Sigmoid colon (tissue), 7 donors: ENCODE results near the gene CTSL. TPM values are rescaled to one million over a fixed set of nuclear protein-coding genes. Genes with fewer than 3 reads are reported as not detected.

ENCODE experiments used
- DNase-seq: peaks from one replicate; pipeline ENCODE4 v3.0.0-alpha.2; 2019
- H3K27ac ChIP-seq, 4 donors: fragments of 200-600 bp; sonication (generic); one replicate each; pipeline ENCODE4 v1.5.1; 2016 to 2019; ENCODE audit warnings: mild to moderate bottlenecking in 1 of 4
- H3K27me3 ChIP-seq, 3 donors: fragments of 200-600 bp; sonication (generic); one replicate each; pipeline ENCODE4 v1.5.1; 2019; ENCODE audit warnings: mild to moderate bottlenecking in 1 of 3
- H3K36me3 ChIP-seq, 4 donors: fragments of 200-600 bp; sonication (generic); one replicate each; pipeline ENCODE4 v1.5.1; 2016 to 2019
- H3K4me1 ChIP-seq, 4 donors: fragments of 200-600 bp; sonication (generic); one replicate each; pipeline ENCODE4 v1.5.1; 2017 to 2019
- H3K4me3 ChIP-seq, 4 donors: fragments of 200-600 bp; sonication (generic); one replicate each; pipeline ENCODE4 v1.5.1; 2017 to 2019; ENCODE audit warnings: mild to moderate bottlenecking in 2 of 4, moderate library complexity in 1 of 4
- H3K9me3 ChIP-seq, 4 donors: fragments of 200-600 bp in 3 of 4; sonication (generic) in 3 of 4; one replicate each; pipeline versions ENCODE4 v1.5.1 to v1.6.1; 2013 to 2019
- CTCF ChIP-seq, 4 experiments: fragments of 450-650 bp in 3 of 4; fragments of 200-600 bp in 1 of 4; IDR thresholded peaks; one replicate each; pipeline ENCODE4 v1.5.1; 2016 to 2019; ENCODE audit warnings: antibody characterized with exemption in 4 of 4, mild to moderate bottlenecking in 3 of 4, moderate library complexity in 2 of 4
- EP300 ChIP-seq, 4 donors: sonication (generic); formaldehyde crosslinking; IDR thresholded peaks; one replicate each; pipeline ENCODE4 v1.6.1; 2017; ENCODE audit warnings: antibody characterized with exemption in 4 of 4
- POLR2A ChIP-seq, 2 donors: fragments of 450-650 bp; IDR thresholded peaks; one replicate each; pipeline ENCODE4 v1.6.1; 2016; ENCODE audit warnings: antibody characterized with exemption in 2 of 2, mild to moderate bottlenecking in 2 of 2, moderate library complexity in 2 of 2
- POLR2AphosphoS5 ChIP-seq, 4 donors: sonication (generic); formaldehyde crosslinking; IDR thresholded peaks; one replicate each; pipeline ENCODE4 v1.6.1; 2017; ENCODE audit warnings: antibody characterized with exemption in 4 of 4
- WGBS, 2 donors: extraction: QIAGEN DNeasy Blood & Tissue Kit; methylation state at CpG; one replicate each; pipeline ENCODE4 v1.1.7; 2013; 5-methylcytosine and 5-hydroxymethylcytosine counted together
- intact Hi-C: fragments of 100-400 bp; cut with DNase I; formaldehyde crosslinking; loops from one replicate; pipeline ENCODE4 v1.15.1; 2023
- polyA plus RNA-seq, 3 donors: library from polyadenylated mRNA; stranded (reverse); fragments of 200-250 nt; gene quantifications; one replicate each; pipeline ENCODE4 v1.2.3, GENCODE V29; 2013
- total RNA-seq, 4 donors: library from RNA; depleted of rRNA; stranded (reverse); fragments of >200 nt; gene quantifications; one replicate each; pipeline ENCODE4 v1.1.0, GENCODE V29; 2016
- donor health status: healthy with polysubstance abuse.
- donor health status: Bipolar disorder and iron deficiency.
- donor health status: healthy.

The CTSL gene
- total and polyA plus RNA-seq, 7 donors: 35.4 to 179 (median 107) TPM

- H3K36me3 ChIP-seq: no peaks in the 10 kb centered on the region
- TF ChIP-seq EP300 (IDR thresholded peaks at IDR 0.05) (no peak), POLR2AphosphoS5 (IDR thresholded peaks at IDR 0.05) (no peak), CTCF (IDR thresholded peaks at IDR 0.05) (no peak), POLR2A (IDR thresholded peaks at IDR 0.05) (no peak)
- intact Hi-C loops: no loop called here
- H3K9me3 ChIP-seq: no peaks in the 10 kb centered on the region
- no peak overlapping the region for H3K27ac ChIP-seq
- H3K4me1 ChIP-seq: peaks cover 0 to 17% (median 13%) of the 10 kb centered on the region in 4 donors
- H3K27me3 ChIP-seq: no peaks in the 10 kb centered on the region
- DNase-seq: no peak
- WGBS, 2 donors: 90 to 92% methylated on average over 1 of the region's 1 CpG
- H3K4me3 ChIP-seq: no peak overlapping the region
These were observed 8.5 kb upstream of the CTSL start for GRCh38 chr9:87717456-87717855.

GRCh38 chr9:87718231-87718630 is 7.7 kb upstream of the CTSL start:
- Histone ChIP-seq H3K27ac (no peak overlapping the region), H3K4me3 (no peak overlapping the region), H3K27me3 (no peaks in the 10 kb centered on the region), H3K9me3 (no peaks in the 10 kb centered on the region), H3K4me1 (peaks cover 0 to 17% (median 13%) of the 10 kb centered on the region in 4 donors), H3K36me3 (no peaks in the 10 kb centered on the region)
- no peak for TF ChIP-seq CTCF (IDR thresholded peaks at IDR 0.05)
- no peak for TF ChIP-seq POLR2A (IDR thresholded peaks at IDR 0.05)
- no peak for TF ChIP-seq POLR2AphosphoS5 (IDR thresholded peaks at IDR 0.05)
- TF ChIP-seq EP300 (IDR thresholded peaks at IDR 0.05): no peak
- 94 to 95% methylated on average over 3 of the region's 3 CpGs for WGBS, 2 donors
- no peak for DNase-seq
- intact Hi-C loops: no loop called here

GRCh38 chr9:87718852-87719612 is 6.9 kb upstream of the CTSL start:
- no peak for DNase-seq
- H3K4me1 ChIP-seq: peaks cover 0 to 11% (median 9%) of the 10 kb centered on the region in 4 donors
- 91 to 92% methylated on average over 6 of the region's 6 CpGs for WGBS, 2 donors
- H3K27me3 ChIP-seq: no peaks in the 10 kb centered on the region
- TF ChIP-seq EP300 (IDR thresholded peaks at IDR 0.05): no peak
- no peak for TF ChIP-seq POLR2AphosphoS5 (IDR thresholded peaks at IDR 0.05)
- TF ChIP-seq POLR2A (IDR thresholded peaks at IDR 0.05): no peak
- no peak for TF ChIP-seq CTCF (IDR thresholded peaks at IDR 0.05)
- H3K9me3 ChIP-seq: no peaks in the 10 kb centered on the region
- H3K36me3 ChIP-seq: no peaks in the 10 kb centered on the region
- intact Hi-C loops: no loop called here
- H3K4me3 ChIP-seq: no peak overlapping the region
- no peak overlapping the region for H3K27ac ChIP-seq

- no peak overlapping the region for H3K4me3 ChIP-seq
- no peak for DNase-seq
- no peaks in the 10 kb centered on the region for H3K36me3 ChIP-seq
- peaks cover 0 to 2% (median 0%) of the 10 kb centered on the region in 4 donors for H3K4me1 ChIP-seq
- H3K27ac ChIP-seq: no peak overlapping the region
- no peaks in the 10 kb centered on the region for H3K27me3 ChIP-seq
- no peaks in the 10 kb centered on the region for H3K9me3 ChIP-seq
- intact Hi-C loops: no loop called here
- TF ChIP-seq CTCF (IDR thresholded peaks at IDR 0.05) (no peak), POLR2AphosphoS5 (IDR thresholded peaks at IDR 0.05) (no peak), EP300 (IDR thresholded peaks at IDR 0.05) (no peak), POLR2A (IDR thresholded peaks at IDR 0.05) (no peak)
- 90 to 92% methylated on average over 2 of the region's 2 CpGs for WGBS, 2 donors
These were observed 5.7 kb upstream of the CTSL start for GRCh38 chr9:87720173-87720572.
